ENCODE data around the gene ACOX3. TPM values are rescaled to one million over a fixed set of nuclear protein-coding genes. Genes with fewer than 3 reads are reported as not detected.

Gene ACOX3
- total and polyA plus RNA-seq, 10 of the 15 experiments (the other 5 are each of a cell fraction or from before 2014, with no cell fraction given), result 2.0 to 24.5 (median 14.0) TPM

GRCh38 chr4:8419222-8420041 is 21.1 kb downstream of the ACOX3 start (continued):
- TF ChIP-seq BACH1 (IDR thresholded peaks at IDR 0.05; ENCODE audit: borderline replicate concordance), result peak; percentile 97
- TF ChIP-seq ZNF687 (IDR thresholded peaks at IDR 0.05), result 0 out of 2 replicates have a peak, but pooled peaks have one; percentile 34
- peak; percentile 46; the same call in 1 of the 2 replicates for TF ChIP-seq NFIC (IDR thresholded peaks at IDR 0.05; ENCODE audit: low read depth, low read length)
- TF ChIP-seq GATAD2B (conservative IDR thresholded peaks at IDR 0.05; ENCODE audit: low read depth), result 0 out of 2 replicates have a peak, but pooled peaks have one; percentile 28
- TF ChIP-seq EP300 (IDR thresholded peaks at IDR 0.05; ENCODE audit: borderline replicate concordance in 1 of 2, control insufficient read depth in 1 of 2, low read depth in 2 of 2, low read length in 2 of 2), result peak; percentile 66 to 75; a peak in 3 of 4 replicates
- TF ChIP-seq EGR1 (IDR thresholded peaks at IDR 0.05; ENCODE audit: borderline replicate concordance in 1 of 2, low read depth in 2 of 2, low read length in 2 of 2), result peak in 1 of 2 experiments; percentile 41; a peak in 1 of 3 replicates
- TF ChIP-seq RUNX3 (IDR thresholded peaks at IDR 0.05; ENCODE audit: low read length), result peak; percentile 78
- TF ChIP-seq YY1 (IDR thresholded peaks at IDR 0.05; ENCODE audit: low read depth, low read length), result peak; percentile 32; the same call in 1 of the 2 replicates
- no peak for TF ChIP-seq RCOR1 (conservative IDR thresholded peaks at IDR 0.05; ENCODE audit: low read depth, low read length)
- no peak for TF ChIP-seq RB1 (IDR thresholded peaks at IDR 0.05; ENCODE audit: borderline replicate concordance)
- TF ChIP-seq MAX (IDR thresholded peaks at IDR 0.05; ENCODE audit: low read depth, low read length), result no peak
- peak; percentile 81 for TF ChIP-seq EED (IDR thresholded peaks at IDR 0.05; ENCODE audit: low read depth)
- TF ChIP-seq TBL1XR1 (IDR thresholded peaks at IDR 0.05; ENCODE audit: low read depth, low read length), result no peak
- peak; percentile 83 for TF ChIP-seq ATF7 (IDR thresholded peaks at IDR 0.05; ENCODE audit: low read depth)
- TF ChIP-seq RAD51 (IDR thresholded peaks at IDR 0.05), result peak; percentile 46; the same call in 1 of the 2 replicates
- TF ChIP-seq JUNB (IDR thresholded peaks at IDR 0.05), result peak; percentile 52; the same call in 1 of the 2 replicates
- 0 out of 2 replicates have a peak, but pooled peaks have one; percentile 24 for TF ChIP-seq NBN (IDR thresholded peaks at IDR 0.05)
- 0 out of 2 replicates have a peak, but pooled peaks have one; percentile 31 for TF ChIP-seq BMI1 (IDR thresholded peaks at IDR 0.05; ENCODE audit: borderline replicate concordance)
